Stomach (tissue), 4 donors: Measurements from ENCODE around the gene PEF1.

Experiments
- EP300 ChIP-seq: sonication (generic); formaldehyde crosslinking; IDR thresholded peaks from one replicate; pipeline ENCODE4 v1.6.1; 2017; ENCODE audit warnings: antibody characterized with exemption
- POLR2A ChIP-seq, 4 donors: fragments of 450-650 bp; IDR thresholded peaks; one replicate each; pipeline ENCODE4 v1.6.1; 2016; ENCODE audit warnings: antibody characterized with exemption in 4 of 4, control low read depth in 2 of 4, mild to moderate bottlenecking in 1 of 4, moderate library complexity in 1 of 4
- POLR2AphosphoS5 ChIP-seq, 3 donors: sonication (generic); formaldehyde crosslinking; IDR thresholded peaks; one replicate each; pipeline ENCODE4 v1.6.1; 2016; ENCODE audit warnings: antibody characterized with exemption in 3 of 3
- TF ChIP-seq, protein P1 (sequence below), 7 experiments: fragments of 450-650 bp in 4 of 7; fragments of 200-600 bp in 3 of 7; sonication (generic) in 3 of 7; IDR thresholded peaks; one replicate each; pipeline ENCODE4 v1.5.1; 2016 to 2019; ENCODE audit warnings: antibody characterized with exemption in 7 of 7, control low read depth in 2 of 7, mild to moderate bottlenecking in 1 of 7

DNA sequence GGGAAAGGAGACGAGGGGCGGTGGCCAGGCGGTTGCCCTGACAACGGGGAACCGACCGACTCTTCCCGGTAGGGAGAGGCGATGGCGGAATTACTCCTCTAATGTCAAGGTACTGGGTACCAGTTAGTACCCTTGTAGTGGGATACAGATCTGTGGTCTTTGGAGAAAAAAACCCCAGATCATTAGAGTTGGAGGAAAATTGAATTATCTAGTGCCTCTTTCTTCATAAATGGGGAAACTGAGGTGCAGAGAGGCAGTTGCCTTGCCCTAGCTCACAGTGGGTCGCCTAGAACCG lies 545 bp upstream of the PEF1 start:
- TF ChIP-seq, protein P1, sequence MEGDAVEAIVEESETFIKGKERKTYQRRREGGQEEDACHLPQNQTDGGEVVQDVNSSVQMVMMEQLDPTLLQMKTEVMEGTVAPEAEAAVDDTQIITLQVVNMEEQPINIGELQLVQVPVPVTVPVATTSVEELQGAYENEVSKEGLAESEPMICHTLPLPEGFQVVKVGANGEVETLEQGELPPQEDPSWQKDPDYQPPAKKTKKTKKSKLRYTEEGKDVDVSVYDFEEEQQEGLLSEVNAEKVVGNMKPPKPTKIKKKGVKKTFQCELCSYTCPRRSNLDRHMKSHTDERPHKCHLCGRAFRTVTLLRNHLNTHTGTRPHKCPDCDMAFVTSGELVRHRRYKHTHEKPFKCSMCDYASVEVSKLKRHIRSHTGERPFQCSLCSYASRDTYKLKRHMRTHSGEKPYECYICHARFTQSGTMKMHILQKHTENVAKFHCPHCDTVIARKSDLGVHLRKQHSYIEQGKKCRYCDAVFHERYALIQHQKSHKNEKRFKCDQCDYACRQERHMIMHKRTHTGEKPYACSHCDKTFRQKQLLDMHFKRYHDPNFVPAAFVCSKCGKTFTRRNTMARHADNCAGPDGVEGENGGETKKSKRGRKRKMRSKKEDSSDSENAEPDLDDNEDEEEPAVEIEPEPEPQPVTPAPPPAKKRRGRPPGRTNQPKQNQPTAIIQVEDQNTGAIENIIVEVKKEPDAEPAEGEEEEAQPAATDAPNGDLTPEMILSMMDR (IDR thresholded peaks at IDR 0.05): no peak
- TF ChIP-seq POLR2AphosphoS5 (IDR thresholded peaks at IDR 0.05): peak in 2 of 3 donors; percentile 18 to 36
- TF ChIP-seq POLR2A (IDR thresholded peaks at IDR 0.05): no peak
- no peak for TF ChIP-seq EP300
